T-helper 1 cell (primary cell): ENCODE results near the gene GJD3.
A peak's percentile ranks its signal among the peaks of the same experiment; 100 is the strongest.

Experiments used
- DNase-seq, 5 donors: peaks; one replicate each; pipeline ENCODE4 v3.0.0-alpha.2; 2012 to 2020

The GJD3 gene

GRCh38 chr17:40321961-40322357 lies 42.6 kb downstream of the GJD3 start:
- no peak for DNase-seq

- DNase-seq, result no peak
Measured at GRCh38 chr17:40321524-40321929, 43.0 kb downstream of the GJD3 start.

GRCh38 chr17:40320756-40321523 lies 43.6 kb downstream of the GJD3 start:
- DNase-seq, result peak in 4 of 5 donors; percentile 48 to 61 (median 56)

GRCh38 chr17:40319651-40320540 lies 44.6 kb downstream of the GJD3 start:
- DNase-seq, result peak; percentile 78 to 82 (median 80)

GRCh38 chr17:40318830-40319391 lies 45.6 kb downstream of the GJD3 start:
- DNase-seq, result no peak

- peak; percentile 87 to 94 (median 89) for DNase-seq
Measured at GRCh38 chr17:40317880-40318829, 46.4 kb downstream of the GJD3 start.

GRCh38 chr17:40317345-40317873 lies 47.1 kb downstream of the GJD3 start:
- DNase-seq, result peak in 3 of 5 donors; percentile 38 to 49 (median 47)

- peak in 1 of 5 donors; percentile 1 for DNase-seq
Measured at GRCh38 chr17:40316571-40317344, 47.8 kb downstream of the GJD3 start.

- DNase-seq, result peak in 1 of 5 donors; percentile 36
Measured at GRCh38 chr17:40315678-40316570, 48.6 kb downstream of the GJD3 start.

GRCh38 chr17:40315206-40315605 lies 49.3 kb downstream of the GJD3 start:
- no peak for DNase-seq

GRCh38 chr17:40314584-40314956 lies 50.0 kb downstream of the GJD3 start:
- DNase-seq, result peak; percentile 71 to 93 (median 75)

GRCh38 chr17:40313668-40314583 lies 50.6 kb downstream of the GJD3 start:
- no peak for DNase-seq
